NCI-H2107 (cell line): ENCODE results near the gene TBKBP1.
"Not testable (repeated sequence)": the region's sequence is repeated elsewhere in the genome, so short reads cannot be mapped to it uniquely, and the experiment has no call there.

Source experiments
- DNase-seq: peaks from one replicate; lab custom pipeline; 2025; lab: John Stamatoyannopoulos, UW

Gene TBKBP1

DNA sequence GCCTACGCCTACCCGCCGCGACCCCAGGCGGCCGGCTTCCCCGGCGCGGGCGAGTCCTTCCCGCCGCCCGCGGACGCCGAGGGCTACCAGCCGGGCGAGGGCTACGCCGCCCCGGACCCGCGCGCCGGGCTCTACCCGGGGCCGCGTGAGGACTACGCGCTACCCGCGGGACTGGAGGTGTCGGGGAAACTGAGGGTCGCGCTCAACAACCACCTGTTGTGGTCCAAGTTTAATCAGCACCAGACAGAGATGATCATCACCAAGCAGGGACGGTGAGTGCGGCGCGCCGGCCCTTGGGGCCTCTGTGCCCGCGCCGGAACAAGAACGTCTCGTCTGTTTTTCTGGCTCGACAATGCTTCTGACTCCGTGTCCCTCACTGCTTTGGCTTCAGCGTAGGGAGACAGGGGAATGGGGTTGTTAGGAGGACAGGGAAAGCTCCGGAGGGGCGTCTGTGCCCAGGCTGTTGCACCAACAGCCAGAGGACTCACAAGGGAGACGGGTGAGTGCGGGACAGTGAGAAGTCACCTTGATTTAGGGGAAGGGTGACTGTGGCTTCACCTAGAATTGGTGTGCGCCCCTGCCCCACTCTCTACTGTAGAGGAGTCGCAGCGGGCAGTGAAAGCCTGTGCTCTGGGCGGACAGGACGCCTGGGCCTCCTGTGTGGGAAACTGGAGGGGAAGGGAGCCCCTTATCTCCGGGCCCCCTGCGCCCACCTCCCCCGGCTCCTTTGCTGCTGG is 39.9 kb downstream of the TBKBP1 start:
- DNase-seq = no peak

DNA sequence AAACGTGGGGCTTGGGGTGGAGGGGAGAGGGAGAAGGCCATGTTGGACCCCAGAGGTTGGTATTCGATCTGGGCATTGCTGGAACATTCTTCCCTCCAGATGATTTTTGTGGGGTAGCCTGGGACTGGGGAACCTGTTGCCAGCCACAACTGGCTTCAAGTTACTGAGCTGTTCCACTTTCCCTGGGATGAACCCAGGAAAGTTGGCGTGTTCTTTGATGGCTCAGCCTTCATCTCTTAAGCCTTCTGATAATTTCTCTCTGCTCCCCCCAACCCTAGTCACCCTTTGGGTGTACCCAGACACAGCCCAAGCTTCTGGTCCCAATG is 41.1 kb downstream of the TBKBP1 start:
- no peak for DNase-seq

DNA sequence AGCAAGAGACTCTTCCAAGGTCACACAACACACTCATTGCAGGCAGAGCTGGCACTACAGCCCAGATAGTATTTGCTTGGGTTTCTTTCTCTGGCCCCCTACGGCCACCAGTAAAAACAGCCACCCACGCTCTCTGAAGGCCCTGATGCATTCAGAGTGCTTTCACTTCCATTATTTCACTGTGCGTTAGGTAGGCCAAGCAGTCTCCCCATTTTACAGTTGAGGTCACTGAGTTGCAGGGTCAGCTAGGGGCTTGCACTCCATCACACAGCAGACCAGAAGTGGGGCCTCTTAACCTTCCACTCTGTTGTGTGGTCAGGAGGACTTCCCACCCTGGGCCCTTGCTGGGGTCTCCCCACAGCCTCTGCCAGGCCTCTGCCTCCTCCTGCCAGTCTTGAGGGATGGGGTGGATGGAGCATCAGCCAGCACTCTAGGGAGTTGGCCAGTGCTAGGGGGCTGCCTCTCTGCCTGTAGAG is 41.6 kb downstream of the TBKBP1 start:
- no peak for DNase-seq

DNA sequence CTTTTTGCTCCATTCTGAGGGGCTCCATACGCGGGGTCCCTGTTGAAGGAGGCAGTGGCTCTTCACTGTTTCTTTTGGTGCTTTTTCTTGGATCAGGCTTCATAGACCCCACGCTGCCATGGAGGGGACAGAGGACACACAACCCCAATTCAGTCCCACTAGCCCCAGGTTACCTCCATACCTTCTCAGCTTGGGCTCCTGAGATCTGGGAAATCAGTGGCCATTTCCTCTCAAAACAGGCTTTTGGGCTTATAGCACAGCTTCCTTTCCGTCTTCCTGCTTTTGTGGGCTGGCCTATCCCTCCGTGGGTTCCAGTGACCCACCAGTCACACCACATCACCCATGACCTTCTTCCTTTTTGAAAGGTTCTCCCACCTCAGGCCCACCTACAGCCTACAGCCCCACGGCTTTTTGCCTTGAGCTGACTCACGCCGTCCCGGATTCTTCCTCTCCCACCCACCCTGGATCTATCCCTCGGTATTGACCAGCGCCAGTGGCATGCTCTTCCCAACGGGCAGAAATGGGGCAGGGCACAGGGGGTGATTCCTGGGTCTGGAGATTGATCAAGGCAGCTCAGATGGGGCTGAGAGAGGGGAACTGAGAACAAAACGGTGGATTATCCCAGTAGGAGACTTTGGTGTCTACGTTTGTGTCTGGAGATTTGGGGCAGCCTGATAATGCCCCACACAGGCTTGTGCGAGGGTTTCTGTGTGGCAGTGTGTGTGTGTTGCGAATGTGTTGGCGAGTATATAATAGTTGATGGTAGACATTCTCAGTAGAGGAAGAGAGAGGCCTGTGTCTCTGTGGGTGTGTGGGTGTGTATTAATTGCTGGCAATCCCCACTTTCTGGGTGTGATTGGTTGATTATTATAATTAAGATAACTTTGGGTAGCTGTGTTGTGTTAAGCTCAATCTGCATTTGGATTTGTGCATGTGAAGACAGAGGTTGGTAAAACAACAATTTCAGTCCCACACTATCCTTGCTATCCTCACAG is 42.8 kb downstream of the TBKBP1 start:
- no peak for DNase-seq

DNA sequence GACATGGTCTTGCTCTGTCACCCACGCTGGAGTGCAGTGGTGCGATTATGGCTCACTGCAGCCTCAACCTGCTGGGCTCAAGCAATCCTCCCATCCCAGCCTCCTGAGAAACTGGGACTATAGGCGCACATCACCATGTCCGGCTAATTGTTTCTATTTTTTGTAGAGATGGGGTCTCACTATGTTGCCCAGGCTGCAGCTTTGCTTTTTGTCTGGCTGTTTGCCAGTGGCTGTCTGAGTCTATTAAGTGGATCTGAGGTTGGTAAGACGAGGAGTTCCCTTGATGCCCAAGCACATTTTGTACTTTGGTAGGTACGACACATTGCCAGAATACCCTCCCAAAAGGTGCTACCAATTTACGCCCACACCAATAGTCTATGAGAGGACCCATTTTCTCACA is 44.2 kb downstream of the TBKBP1 start:
- DNase-seq = no peak

DNA sequence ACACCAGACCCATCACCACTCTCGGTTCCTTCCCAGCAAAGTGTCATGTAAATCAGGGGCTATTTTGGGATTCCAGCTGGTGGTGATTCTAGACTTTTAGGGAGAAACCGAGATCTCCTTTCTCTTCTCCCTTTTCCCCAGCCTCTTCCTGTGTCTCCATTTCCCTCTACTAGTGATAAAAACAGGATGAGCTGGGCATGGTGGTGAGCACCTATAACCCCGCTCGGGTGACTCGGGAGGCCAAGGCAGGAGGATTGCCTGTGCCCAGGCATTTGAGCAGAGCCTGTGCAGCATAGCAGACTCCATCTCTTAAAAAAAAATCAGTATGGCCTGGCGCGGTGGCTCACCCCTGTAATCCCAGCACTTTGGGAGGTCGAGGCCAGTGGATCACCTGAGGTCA is 45.2 kb downstream of the TBKBP1 start:
- no peak for DNase-seq

DNA sequence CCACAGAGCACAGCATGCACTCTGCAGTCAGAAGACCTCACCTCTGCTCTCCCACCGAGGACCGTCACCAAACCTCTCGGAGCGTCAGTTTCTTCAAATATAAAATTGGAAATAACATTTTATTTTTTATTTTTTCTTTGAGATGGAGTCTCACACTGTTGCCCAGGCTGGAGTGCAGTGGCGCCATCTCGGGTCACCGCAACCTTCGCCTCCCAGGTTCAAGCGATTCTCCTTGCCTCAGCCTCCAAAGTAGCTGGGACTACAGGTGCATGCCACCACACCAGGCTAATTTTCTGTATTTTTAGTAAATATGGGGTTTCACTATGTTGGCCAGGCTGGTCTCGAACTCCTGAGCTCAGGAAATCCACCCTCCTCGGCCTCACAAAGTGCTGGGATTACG is 46.0 kb downstream of the TBKBP1 start:
- DNase-seq = not testable (repeated sequence)

DNA sequence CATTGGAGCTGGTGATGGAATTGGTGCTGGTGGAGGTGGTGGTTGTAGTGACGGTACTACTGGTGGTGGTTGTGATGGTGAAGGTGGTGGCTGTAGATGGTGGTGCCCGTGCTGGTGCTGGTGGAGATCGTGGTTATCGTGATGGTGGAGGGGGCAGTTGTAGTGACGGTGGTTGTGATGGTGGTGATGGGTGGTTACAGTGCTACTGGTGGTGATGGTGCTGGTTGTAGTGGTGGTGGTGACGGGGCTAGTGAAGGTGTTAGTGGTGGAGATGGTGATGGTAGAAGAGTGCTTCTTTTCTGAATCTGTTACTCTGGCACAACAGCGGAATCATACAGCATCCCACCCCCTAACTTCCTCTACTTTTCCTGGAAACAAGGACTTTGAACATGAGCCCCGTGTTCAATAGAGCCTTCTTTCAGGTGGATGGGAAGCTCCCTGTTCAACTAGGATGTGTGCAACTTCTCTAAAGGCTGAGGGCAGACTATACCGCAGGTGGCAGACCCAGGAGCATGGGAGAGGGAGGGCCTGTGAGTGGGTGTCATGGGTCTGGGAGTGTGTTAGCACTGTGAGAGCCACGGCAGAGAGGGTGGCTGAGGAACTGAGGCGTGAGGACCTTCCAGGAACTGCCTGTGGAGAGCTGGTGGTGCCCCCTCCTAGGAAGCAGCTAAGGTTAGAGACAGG is 47.3 kb downstream of the TBKBP1 start:
- no peak for DNase-seq

DNA sequence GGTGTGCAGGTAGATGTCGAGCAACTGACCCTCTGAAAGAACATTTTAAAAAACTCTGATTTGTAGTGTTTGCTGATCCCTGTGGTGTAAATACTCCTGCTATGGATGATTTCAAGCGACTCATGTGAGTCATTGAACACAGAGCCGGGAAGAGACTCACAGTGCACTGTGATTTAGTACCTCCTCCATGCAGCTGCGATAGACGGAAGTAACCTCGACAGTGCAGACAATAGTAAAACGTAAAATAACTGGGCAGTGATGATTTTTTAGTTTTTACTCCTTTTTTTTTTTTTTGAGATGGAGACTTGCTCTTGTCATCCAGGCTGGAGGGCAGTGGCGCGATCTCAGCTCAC is 47.8 kb downstream of the TBKBP1 start:
- no peak for DNase-seq

DNA sequence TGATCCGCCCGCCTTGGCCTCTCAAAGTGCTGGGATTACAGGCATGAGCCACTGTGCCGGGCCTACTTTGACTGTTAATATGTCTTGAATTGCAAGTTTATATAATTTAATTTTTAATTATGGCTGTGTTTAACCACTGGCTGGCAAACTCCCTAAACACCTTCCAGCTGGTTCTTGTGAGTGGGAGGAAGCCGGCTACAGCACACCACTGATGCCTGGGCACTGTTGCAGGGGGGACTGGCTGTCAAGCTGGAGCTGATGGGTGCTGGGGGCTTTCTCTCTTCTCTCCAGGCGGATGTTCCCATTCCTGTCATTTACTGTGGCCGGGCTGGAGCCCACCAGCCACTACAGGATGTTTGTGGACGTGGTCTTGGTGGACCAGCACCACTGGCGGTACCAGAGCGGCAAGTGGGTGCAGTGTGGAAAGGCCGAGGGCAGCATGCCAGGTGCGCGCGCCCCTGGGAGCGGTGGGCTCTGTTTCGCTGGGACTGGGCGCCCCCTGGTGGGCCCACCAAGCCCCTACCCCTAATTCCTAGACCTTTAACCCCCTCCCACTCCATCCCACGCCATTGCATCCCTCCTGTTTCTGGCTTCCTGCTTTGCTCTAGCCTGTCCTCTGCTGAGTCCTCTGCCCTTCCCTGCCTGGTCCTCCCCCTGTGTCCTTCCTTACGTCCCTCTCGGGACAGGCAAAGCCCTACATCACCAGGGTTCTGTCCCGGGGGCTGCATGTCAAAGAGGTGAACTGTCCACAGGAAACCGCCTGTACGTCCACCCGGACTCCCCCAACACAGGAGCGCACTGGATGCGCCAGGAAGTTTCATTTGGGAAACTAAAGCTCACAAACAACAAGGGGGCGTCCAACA is 48.6 kb downstream of the TBKBP1 start:
- DNase-seq = no peak

DNA sequence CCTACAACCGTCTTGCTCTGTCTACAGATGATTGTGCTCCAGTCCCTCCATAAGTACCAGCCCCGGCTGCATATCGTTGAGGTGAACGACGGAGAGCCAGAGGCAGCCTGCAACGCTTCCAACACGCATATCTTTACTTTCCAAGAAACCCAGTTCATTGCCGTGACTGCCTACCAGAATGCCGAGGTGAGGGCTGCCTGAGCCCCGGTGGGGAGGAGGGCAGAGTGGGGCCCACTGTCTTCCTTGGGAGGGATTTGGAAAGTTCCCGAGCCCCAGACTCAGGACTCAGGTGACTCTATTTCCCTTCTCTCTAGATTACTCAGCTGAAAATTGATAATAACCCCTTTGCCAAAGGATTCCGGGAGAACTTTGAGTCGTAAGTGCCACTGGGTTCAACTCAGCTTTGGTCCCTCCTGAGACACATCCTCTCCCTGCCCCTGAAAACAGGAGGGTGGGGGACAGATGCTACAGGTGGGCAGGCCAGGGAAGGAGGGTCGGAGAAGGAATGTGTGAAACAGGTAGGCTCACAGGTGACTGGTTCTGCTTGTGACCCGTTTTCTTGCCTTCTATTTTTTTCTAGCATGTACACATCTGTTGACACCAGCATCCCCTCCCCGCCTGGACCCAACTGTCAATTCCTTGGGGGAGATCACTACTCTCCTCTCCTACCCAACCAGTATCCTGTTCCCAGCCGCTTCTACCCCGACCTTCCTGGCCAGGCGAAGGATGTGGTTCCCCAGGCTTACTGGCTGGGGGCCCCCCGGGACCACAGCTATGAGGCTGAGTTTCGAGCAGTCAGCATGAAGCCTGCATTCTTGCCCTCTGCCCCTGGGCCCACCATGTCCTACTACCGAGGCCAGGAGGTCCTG is 50.4 kb downstream of the TBKBP1 start:
- no peak for DNase-seq

DNA sequence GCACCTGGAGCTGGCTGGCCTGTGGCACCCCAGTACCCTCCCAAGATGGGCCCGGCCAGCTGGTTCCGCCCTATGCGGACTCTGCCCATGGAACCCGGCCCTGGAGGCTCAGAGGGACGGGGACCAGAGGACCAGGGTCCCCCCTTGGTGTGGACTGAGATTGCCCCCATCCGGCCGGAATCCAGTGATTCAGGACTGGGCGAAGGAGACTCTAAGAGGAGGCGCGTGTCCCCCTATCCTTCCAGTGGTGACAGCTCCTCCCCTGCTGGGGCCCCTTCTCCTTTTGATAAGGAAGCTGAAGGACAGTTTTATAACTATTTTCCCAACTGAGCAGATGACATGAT is 51.0 kb downstream of the TBKBP1 start:
- no peak for DNase-seq

DNA sequence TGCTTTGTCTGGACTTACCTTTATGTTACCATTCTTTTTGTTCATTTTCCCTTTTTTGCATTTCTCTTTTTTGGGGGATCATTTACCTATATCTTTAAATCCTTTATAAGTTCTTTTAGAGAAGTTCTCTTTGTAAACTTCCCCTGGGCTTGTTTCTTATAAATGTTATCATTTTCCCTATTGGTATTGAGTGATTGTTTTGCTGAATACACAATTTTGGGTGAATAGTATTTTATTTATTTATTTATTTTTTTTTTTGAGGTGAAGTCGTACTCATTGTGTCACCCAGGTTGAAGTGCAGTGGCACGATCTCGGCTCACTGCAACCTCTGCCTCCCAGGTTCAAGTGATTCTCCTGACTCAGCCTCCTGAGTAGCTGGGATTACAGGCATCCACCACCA is 57.5 kb downstream of the TBKBP1 start:
- no peak for DNase-seq

DNA sequence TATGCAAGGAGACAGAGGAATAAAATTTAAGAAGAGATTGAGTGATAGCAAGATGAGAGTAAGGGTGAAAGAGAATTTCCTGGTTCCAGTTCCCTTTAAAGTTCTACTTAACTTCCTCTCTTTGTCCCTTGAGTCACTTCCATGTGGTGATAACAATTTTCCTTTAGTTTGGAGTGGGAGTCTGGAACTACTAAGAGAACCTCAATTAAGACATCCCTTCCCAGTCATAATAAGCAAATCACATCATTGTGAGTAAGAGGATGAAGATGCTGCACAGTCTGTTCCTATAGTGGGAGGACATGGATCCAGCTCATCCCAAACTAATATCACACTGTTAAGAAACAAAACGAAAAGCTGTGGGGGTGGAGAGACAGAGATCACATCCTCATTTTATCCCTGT is 63.4 kb downstream of the TBKBP1 start:
- no peak for DNase-seq

DNA sequence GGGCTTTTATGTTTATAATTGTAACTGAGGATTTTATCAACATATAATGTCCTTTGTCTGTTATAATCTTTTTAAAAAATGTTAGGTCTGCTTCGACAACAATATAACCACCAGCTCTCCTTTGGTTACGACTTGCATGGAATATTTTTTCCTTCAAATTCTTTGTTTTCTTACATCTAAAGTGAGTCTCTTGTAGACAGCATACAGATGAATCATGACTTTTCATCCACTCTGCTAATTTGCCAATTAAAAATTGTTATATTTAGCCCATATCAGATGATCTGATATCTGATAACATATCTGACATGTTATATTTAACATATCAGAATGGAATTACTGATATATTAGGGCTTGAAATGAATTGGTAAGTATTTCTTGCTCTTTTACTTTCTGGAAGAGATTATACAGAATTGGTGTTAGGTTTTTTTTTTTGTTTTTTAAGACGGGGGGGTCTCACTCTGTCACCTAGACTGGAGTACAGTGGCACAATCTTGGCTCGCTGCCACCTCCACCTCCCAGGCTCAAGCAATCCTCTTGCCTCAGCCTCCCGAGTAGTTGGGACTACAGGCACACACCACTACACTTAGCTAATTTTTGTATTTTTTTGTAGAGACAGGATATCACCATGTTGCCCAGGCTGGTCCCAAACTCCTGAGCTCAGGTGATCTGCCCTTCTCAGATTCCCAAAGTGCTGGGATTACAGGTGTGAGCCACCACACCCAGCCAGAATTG is 66.6 kb downstream of the TBKBP1 start:
- DNase-seq = no peak
